ENCODE data around the gene CCNF.

CCNF gene

DNA sequence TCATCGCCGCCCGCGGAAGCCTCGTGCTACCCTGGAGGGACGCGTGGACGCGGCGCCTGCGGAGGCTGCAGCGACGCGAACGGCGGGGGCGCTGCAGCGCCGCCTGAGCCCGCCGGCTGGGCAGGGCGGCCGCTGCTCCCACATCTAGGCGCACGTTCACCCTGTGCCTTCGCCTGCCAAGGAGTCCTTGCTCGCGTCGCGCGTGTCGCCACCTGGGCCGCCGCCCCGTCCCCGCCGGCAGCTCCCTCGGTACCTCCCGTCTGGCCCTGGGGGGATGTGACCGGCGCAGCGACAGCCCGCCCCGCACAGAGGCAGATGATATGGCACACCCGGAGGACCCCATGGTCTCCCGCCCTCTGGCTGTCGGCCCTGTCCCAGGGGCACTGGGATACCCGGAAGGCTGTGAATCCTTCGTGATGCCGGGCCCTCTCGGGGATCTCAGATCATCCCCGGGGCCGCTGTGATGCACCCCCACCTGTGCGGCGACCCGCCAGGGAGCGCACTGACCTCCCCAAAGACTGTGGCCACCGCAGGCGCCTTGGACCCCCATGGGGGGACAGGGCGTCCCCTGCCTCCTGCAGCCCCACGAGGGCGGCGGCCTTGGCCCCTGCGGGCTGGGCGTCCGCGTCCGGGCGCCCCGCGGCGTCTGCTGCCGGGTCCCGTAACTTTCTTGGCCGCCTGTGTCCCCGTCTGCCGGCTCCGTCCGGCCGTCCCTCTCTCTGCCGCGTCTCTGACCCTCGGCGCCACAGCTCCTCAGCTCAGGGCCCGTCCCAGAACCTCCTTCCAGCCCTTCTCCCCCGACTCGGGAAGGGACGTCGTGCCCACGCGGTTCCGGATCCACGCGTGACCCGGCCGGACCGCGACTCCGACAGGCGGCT, 45.0 kb downstream of the CCNF start (continued):
- TF ChIP-seq GLIS2 (tag by site-specific recombination; IDR thresholded peaks at IDR 0.05) (peak; percentile 92), MYNN (tag by site-specific recombination; IDR thresholded peaks at IDR 0.05; ENCODE audit: borderline replicate concordance) (0 out of 2 replicates have a peak, but pooled peaks have one; percentile 8), ZFP3 (tag by site-specific recombination; IDR thresholded peaks at IDR 0.05; ENCODE audit: low read depth) (no peak), ZNF121 (tag by site-specific recombination; IDR thresholded peaks at IDR 0.05) (no peak), EGR2 (tag by site-specific recombination; IDR thresholded peaks at IDR 0.05; ENCODE audit: low read depth) (no peak), MZF1 (tag by site-specific recombination; IDR thresholded peaks at IDR 0.05; ENCODE audit: borderline replicate concordance) (no peak), ZBTB20 (tag by site-specific recombination; IDR thresholded peaks at IDR 0.05) (peak; percentile 53; the same call in 1 of the 2 replicates), ZNF843 (tag by site-specific recombination; IDR thresholded peaks at IDR 0.05) (0 out of 2 replicates have a peak, but pooled peaks have one; percentile 18), RBAK (tag by site-specific recombination; IDR thresholded peaks at IDR 0.05) (no peak), ZFP37 (tag by site-specific recombination; IDR thresholded peaks at IDR 0.05) (no peak), ZNF629 (tag by site-specific recombination; IDR thresholded peaks at IDR 0.05) (no peak), ZNF626 (tag by site-specific recombination; IDR thresholded peaks at IDR 0.05) (no peak), GLIS1 (tag by site-specific recombination; IDR thresholded peaks at IDR 0.05) (peak; percentile 97), ZNF776 (tag by site-specific recombination; IDR thresholded peaks at IDR 0.05; ENCODE audit: borderline replicate concordance) (no peak), KLF9 (tag by site-specific recombination; IDR thresholded peaks at IDR 0.05; ENCODE audit: low read depth) (0 out of 2 replicates have a peak, but pooled peaks have one; percentile 35), ZBTB17 (tag by site-specific recombination; IDR thresholded peaks at IDR 0.05) (peak; percentile 48; the same call in 1 of the 2 replicates), ZNF157 (tag by site-specific recombination; IDR thresholded peaks at IDR 0.05) (no peak), ZNF600 (tag by site-specific recombination; IDR thresholded peaks at IDR 0.05) (peak; percentile 82), ZNF660 (tag by site-specific recombination; IDR thresholded peaks at IDR 0.05) (0 out of 2 replicates have a peak, but pooled peaks have one; percentile 22), ZNF571 (tag by site-specific recombination; IDR thresholded peaks at IDR 0.05) (no peak), ZNF558 (tag by site-specific recombination; IDR thresholded peaks at IDR 0.05) (no peak), ZBTB8A (tag by site-specific recombination; IDR thresholded peaks at IDR 0.05) (peak; percentile 96), YY2 (tag by site-specific recombination; IDR thresholded peaks at IDR 0.05) (no peak), ZNF2 (tag by site-specific recombination; IDR thresholded peaks at IDR 0.05) (no peak), BCL11B (tag by site-specific recombination; IDR thresholded peaks at IDR 0.05; ENCODE audit: low read depth) (peak; percentile 95), ZNF133 (tag by site-specific recombination; IDR thresholded peaks at IDR 0.05) (no peak), KLF10 (tag by site-specific recombination; IDR thresholded peaks at IDR 0.05) (no peak)
- TF ChIP-seq, protein P1, sequence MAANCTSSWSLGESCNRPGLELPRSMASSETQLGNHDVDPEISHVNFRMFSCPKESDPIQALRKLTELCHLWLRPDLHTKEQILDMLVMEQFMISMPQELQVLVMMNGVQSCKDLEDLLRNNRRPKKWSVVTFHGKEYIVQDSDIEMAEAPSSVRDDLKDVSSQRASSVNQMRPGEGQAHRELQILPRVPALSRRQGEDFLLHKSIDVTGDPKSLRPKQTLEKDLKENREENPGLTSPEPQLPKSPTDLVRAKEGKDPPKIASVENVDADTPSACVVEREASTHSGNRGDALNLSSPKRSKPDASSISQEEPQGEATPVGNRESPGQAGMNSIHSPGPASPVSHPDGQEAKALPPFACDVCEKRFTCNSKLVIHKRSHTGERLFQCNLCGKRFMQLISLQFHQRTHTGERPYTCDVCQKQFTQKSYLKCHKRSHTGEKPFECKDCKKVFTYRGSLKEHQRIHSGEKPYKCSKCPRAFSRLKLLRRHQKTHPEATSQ (tag by site-specific recombination; IDR thresholded peaks at IDR 0.05): peak; percentile 65
- TF ChIP-seq, protein P2, sequence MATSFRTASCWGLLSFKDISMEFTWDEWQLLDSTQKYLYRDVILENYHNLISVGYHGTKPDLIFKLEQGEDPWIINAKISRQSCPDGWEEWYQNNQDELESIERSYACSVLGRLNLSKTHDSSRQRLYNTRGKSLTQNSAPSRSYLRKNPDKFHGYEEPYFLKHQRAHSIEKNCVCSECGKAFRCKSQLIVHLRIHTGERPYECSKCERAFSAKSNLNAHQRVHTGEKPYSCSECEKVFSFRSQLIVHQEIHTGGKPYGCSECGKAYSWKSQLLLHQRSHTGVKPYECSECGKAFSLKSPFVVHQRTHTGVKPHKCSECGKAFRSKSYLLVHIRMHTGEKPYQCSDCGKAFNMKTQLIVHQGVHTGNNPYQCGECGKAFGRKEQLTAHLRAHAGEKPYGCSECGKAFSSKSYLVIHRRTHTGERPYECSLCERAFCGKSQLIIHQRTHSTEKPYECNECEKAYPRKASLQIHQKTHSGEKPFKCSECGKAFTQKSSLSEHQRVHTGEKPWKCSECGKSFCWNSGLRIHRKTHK (tag by site-specific recombination; IDR thresholded peaks at IDR 0.05): no peak
- TF ChIP-seq, protein P3, sequence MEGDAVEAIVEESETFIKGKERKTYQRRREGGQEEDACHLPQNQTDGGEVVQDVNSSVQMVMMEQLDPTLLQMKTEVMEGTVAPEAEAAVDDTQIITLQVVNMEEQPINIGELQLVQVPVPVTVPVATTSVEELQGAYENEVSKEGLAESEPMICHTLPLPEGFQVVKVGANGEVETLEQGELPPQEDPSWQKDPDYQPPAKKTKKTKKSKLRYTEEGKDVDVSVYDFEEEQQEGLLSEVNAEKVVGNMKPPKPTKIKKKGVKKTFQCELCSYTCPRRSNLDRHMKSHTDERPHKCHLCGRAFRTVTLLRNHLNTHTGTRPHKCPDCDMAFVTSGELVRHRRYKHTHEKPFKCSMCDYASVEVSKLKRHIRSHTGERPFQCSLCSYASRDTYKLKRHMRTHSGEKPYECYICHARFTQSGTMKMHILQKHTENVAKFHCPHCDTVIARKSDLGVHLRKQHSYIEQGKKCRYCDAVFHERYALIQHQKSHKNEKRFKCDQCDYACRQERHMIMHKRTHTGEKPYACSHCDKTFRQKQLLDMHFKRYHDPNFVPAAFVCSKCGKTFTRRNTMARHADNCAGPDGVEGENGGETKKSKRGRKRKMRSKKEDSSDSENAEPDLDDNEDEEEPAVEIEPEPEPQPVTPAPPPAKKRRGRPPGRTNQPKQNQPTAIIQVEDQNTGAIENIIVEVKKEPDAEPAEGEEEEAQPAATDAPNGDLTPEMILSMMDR (tag by site-specific recombination; IDR thresholded peaks at IDR 0.05): peak; percentile 58
- TF ChIP-seq, protein P4, sequence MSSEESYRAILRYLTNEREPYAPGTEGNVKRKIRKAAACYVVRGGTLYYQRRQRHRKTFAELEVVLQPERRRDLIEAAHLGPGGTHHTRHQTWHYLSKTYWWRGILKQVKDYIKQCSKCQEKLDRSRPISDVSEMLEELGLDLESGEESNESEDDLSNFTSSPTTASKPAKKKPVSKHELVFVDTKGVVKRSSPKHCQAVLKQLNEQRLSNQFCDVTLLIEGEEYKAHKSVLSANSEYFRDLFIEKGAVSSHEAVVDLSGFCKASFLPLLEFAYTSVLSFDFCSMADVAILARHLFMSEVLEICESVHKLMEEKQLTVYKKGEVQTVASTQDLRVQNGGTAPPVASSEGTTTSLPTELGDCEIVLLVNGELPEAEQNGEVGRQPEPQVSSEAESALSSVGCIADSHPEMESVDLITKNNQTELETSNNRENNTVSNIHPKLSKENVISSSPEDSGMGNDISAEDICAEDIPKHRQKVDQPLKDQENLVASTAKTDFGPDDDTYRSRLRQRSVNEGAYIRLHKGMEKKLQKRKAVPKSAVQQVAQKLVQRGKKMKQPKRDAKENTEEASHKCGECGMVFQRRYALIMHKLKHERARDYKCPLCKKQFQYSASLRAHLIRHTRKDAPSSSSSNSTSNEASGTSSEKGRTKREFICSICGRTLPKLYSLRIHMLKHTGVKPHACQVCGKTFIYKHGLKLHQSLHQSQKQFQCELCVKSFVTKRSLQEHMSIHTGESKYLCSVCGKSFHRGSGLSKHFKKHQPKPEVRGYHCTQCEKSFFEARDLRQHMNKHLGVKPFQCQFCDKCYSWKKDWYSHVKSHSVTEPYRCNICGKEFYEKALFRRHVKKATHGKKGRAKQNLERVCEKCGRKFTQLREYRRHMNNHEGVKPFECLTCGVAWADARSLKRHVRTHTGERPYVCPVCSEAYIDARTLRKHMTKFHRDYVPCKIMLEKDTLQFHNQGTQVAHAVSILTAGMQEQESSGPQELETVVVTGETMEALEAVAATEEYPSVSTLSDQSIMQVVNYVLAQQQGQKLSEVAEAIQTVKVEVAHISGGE (tag by site-specific recombination; conservative IDR thresholded peaks at IDR 0.05; ENCODE audit: low read depth): peak; percentile 83
- TF ChIP-seq, protein P5, sequence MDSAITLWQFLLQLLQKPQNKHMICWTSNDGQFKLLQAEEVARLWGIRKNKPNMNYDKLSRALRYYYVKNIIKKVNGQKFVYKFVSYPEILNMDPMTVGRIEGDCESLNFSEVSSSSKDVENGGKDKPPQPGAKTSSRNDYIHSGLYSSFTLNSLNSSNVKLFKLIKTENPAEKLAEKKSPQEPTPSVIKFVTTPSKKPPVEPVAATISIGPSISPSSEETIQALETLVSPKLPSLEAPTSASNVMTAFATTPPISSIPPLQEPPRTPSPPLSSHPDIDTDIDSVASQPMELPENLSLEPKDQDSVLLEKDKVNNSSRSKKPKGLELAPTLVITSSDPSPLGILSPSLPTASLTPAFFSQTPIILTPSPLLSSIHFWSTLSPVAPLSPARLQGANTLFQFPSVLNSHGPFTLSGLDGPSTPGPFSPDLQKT (IDR thresholded peaks at IDR 0.05; ENCODE audit: borderline replicate concordance, low read depth, low read length): no peak

Data from HEK293 (cell line).